D721Med (cell line): ENCODE results near the gene PRR23E.

Experiments
- DNase-seq: peaks from one replicate; pipeline ENCODE4 v3.0.0; 2011; ENCODE audit warnings: low spot score; ENCODE audit not compliant: insufficient read length
- FAIRE-seq: peaks from 2 replicates; lab custom pipeline; 2011; peaks lifted over from hg19 to GRCh38; lab: Jason Lieb, UNC
- CTCF ChIP-seq: IDR thresholded peaks from 2 replicates; pipeline ENCODE4 v1.5.1; 2012; ENCODE audit warnings: mild to moderate bottlenecking, control low read depth; ENCODE audit not compliant: insufficient read depth; ENCODE audit errors: missing control alignments

Gene PRR23E

GRCh38 chr3:127165036-127165435 lies 27.9 kb upstream of the PRR23E start:
- no peak for TF ChIP-seq CTCF
- DNase-seq (no peak), FAIRE-seq (no peak)

GRCh38 chr3:127165694-127166485 lies 27.0 kb upstream of the PRR23E start:
- DNase-seq (no peak), FAIRE-seq (no peak)
- TF ChIP-seq CTCF: no peak

GRCh38 chr3:127166501-127167065 lies 26.3 kb upstream of the PRR23E start:
- no peak for DNase-seq
- no peak for TF ChIP-seq CTCF
- FAIRE-seq: no peak

- no peak for FAIRE-seq
- TF ChIP-seq CTCF: no peak
- no peak for DNase-seq
These were observed 25.5 kb upstream of the PRR23E start for GRCh38 chr3:127167315-127168043.

- TF ChIP-seq CTCF: no peak
- DNase-seq: no peak
- FAIRE-seq: no peak
These were observed 24.7 kb upstream of the PRR23E start for GRCh38 chr3:127168271-127168670.

- no peak for TF ChIP-seq CTCF
- DNase-seq (no peak), FAIRE-seq (no peak)
These were observed 22.1 kb upstream of the PRR23E start for GRCh38 chr3:127170814-127171213.
